ENCODE measurements around the gene FXN.
"Not testable (repeated sequence)": the region's sequence is repeated elsewhere in the genome, so short reads cannot be mapped to it uniquely, and the experiment has no call there.

FXN gene

DNA sequence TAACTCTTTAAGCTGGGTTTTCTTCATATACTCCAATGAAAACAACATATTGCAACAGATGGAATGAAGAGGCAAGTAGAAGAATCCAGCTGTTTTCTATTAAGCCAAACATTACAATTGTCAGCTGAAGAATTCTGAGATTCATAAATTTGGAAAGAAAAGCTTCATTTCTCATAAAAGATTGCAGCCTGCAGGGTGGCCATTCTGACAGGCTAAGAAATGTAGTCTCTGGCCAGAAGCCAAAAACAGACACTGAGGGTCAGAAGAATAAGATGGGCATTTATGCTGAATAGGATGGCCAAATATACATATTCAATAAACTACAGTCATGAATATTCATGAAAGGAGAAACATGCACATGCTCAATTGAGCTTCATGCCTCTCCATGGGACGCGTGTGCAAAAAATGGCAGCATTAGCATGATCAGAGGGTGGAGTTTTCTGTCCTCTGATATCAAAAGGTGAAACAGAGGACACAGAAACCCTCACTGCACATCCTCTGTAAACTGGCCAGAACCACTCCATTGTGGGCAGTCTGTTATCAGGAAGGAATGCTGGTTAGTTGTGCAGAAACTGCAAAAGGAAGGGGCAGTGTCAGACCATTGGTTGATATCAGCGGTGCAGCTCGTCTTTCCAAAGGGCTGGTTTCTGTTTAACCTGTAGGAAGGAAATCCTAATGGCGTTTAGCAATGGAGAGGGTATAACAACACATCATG lies 50.2 kb downstream of the FXN start:
- no peaks in the 10 kb centered on the region for H3K27me3 ChIP-seq (ENCODE audit: control insufficient read depth in 1 of 2, insufficient read depth in 2 of 2, low read length in 2 of 2)
- no peak overlapping the region for H3K27ac ChIP-seq (ENCODE audit: low read length)
- no peak overlapping the region for H3K4me3 ChIP-seq (ENCODE audit: low read length in 2 of 2)
- no peaks in the 10 kb centered on the region for H3K9me3 ChIP-seq (ENCODE audit: control insufficient read depth in 2 of 2, low read length in 2 of 2)
- H3K4me1 ChIP-seq (ENCODE audit: control insufficient read depth, insufficient read depth, low read length) = no peaks in the 10 kb centered on the region
- H3K9ac ChIP-seq (ENCODE audit: low read length in 2 of 2) = no peak overlapping the region
- H3K36me3 ChIP-seq (ENCODE audit: control insufficient read depth in 2 of 2, insufficient read depth in 2 of 2, low read length in 2 of 2) = no peaks in the 10 kb centered on the region

DNA sequence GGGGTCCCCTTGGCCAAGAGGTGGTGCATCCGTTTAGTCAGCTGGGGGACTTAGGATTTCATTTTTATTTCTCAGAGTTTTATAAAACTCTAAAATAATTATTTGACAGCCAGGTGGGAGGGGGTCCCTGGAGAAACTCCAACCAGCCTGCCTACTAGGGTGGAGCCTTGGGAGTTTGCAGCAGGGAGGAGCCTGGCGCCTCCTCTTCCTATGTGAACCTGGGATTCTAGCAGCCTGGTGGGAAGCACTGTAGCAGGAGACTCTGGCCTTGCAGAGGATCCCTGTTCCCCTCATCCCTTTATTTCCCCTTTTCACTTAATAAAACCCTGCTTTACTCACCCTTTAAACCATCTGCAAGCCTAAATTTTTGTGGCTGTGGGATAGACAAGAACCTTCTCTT lies 50.8 kb downstream of the FXN start:
- no peak overlapping the region for H3K27ac ChIP-seq (ENCODE audit: low read length)
- H3K4me3 ChIP-seq (ENCODE audit: low read length in 2 of 2) = no peak overlapping the region
- no peaks in the 10 kb centered on the region for H3K9me3 ChIP-seq (ENCODE audit: control insufficient read depth in 2 of 2, low read length in 2 of 2)
- H3K27me3 ChIP-seq (ENCODE audit: control insufficient read depth in 1 of 2, insufficient read depth in 2 of 2, low read length in 2 of 2) = no peaks in the 10 kb centered on the region
- no peak overlapping the region for H3K9ac ChIP-seq (ENCODE audit: low read length in 2 of 2)
- H3K36me3 ChIP-seq (ENCODE audit: control insufficient read depth in 2 of 2, insufficient read depth in 2 of 2, low read length in 2 of 2) = no peaks in the 10 kb centered on the region
- H3K4me1 ChIP-seq (ENCODE audit: control insufficient read depth, insufficient read depth, low read length) = no peaks in the 10 kb centered on the region

DNA sequence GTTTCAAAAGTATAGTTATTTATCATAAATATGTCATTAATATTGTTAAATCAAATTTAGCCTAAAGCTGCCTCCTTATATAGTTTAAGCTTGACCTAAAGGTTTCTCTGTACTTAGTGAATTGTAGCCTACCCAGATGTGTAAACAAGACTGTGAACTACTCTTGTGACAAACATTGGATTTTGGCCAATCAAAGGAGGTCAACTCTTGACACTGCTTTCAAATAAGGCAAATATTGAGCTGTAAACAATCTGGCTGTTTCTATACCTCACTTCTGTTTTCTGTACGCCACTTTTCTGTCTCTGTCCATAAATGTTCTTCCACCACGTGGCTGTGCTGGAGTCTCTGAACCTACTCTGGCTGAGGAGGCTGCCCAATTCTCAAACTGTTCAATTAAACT lies 51.2 kb downstream of the FXN start:
- Histone ChIP-seq H3K4me3 (ENCODE audit: low read length in 2 of 2) (no peak overlapping the region), H3K27me3 (ENCODE audit: control insufficient read depth in 1 of 2, insufficient read depth in 2 of 2, low read length in 2 of 2) (no peaks in the 10 kb centered on the region), H3K4me1 (ENCODE audit: control insufficient read depth, insufficient read depth, low read length) (no peaks in the 10 kb centered on the region), H3K9me3 (ENCODE audit: control insufficient read depth in 2 of 2, low read length in 2 of 2) (no peaks in the 10 kb centered on the region), H3K27ac (ENCODE audit: low read length) (no peak overlapping the region), H3K9ac (ENCODE audit: low read length in 2 of 2) (no peak overlapping the region), H3K36me3 (ENCODE audit: control insufficient read depth in 2 of 2, insufficient read depth in 2 of 2, low read length in 2 of 2) (no peaks in the 10 kb centered on the region)

GRCh38 chr9:69089082-69089481 lies 53.5 kb downstream of the FXN start:
- Histone ChIP-seq H3K9me3 (ENCODE audit: control insufficient read depth in 2 of 2, low read length in 2 of 2) (no peaks in the 10 kb centered on the region), H3K4me3 (ENCODE audit: low read length in 2 of 2) (no peak overlapping the region), H3K36me3 (ENCODE audit: control insufficient read depth in 2 of 2, insufficient read depth in 2 of 2, low read length in 2 of 2) (no peaks in the 10 kb centered on the region), H3K9ac (ENCODE audit: low read length in 2 of 2) (no peak overlapping the region), H3K4me1 (ENCODE audit: control insufficient read depth, insufficient read depth, low read length) (no peaks in the 10 kb centered on the region), H3K27ac (ENCODE audit: low read length) (no peak overlapping the region), H3K27me3 (ENCODE audit: control insufficient read depth in 1 of 2, insufficient read depth in 2 of 2, low read length in 2 of 2) (no peaks in the 10 kb centered on the region)

DNA sequence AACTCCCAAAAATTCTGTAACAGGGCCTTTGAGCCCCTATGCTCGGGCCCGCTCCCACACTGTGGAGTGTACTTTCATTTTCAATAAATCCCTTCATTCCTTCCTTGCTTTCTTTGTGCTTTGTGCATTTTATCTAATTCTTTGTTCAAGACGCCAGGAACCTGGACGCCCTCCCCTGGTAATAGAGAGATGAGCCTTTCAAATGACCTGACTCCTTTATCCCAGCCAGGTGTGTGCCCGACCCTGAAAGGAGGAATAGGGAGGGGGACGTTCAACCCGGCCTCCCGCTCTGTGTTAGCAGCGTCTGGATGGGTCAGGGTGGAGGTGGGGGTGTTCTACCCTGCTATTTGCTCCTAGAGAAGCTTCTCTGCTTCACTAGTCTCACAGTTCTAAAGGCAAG lies 53.9 kb downstream of the FXN start:
- H3K27me3 ChIP-seq (ENCODE audit: control insufficient read depth in 1 of 2, insufficient read depth in 2 of 2, low read length in 2 of 2) = no peaks in the 10 kb centered on the region

GRCh38 chr9:69090140-69090750 lies 54.7 kb downstream of the FXN start:
- H3K36me3 ChIP-seq (ENCODE audit: control insufficient read depth in 2 of 2, insufficient read depth in 2 of 2, low read length in 2 of 2) = no peaks in the 10 kb centered on the region
- H3K9me3 ChIP-seq (ENCODE audit: control insufficient read depth in 2 of 2, low read length in 2 of 2) = no peaks in the 10 kb centered on the region
- H3K27ac ChIP-seq (ENCODE audit: low read length) = no peak overlapping the region
- H3K4me1 ChIP-seq (ENCODE audit: control insufficient read depth, insufficient read depth, low read length) = no peaks in the 10 kb centered on the region
- no peak overlapping the region for H3K4me3 ChIP-seq (ENCODE audit: low read length in 2 of 2)
- no peaks in the 10 kb centered on the region for H3K27me3 ChIP-seq (ENCODE audit: control insufficient read depth in 1 of 2, insufficient read depth in 2 of 2, low read length in 2 of 2)
- no peak overlapping the region for H3K9ac ChIP-seq (ENCODE audit: low read length in 2 of 2)

More for the DNA sequence above, 53.9 kb downstream of the FXN start:
- no peak overlapping the region for H3K4me3 ChIP-seq (ENCODE audit: low read length in 2 of 2)
- no peaks in the 10 kb centered on the region for H3K4me1 ChIP-seq (ENCODE audit: control insufficient read depth, insufficient read depth, low read length)
- H3K27ac ChIP-seq (ENCODE audit: low read length) = no peak overlapping the region
- H3K9ac ChIP-seq (ENCODE audit: low read length in 2 of 2) = no peak overlapping the region
- H3K9me3 ChIP-seq (ENCODE audit: control insufficient read depth in 2 of 2, low read length in 2 of 2) = no peaks in the 10 kb centered on the region
- H3K36me3 ChIP-seq (ENCODE audit: control insufficient read depth in 2 of 2, insufficient read depth in 2 of 2, low read length in 2 of 2) = no peaks in the 10 kb centered on the region

DNA sequence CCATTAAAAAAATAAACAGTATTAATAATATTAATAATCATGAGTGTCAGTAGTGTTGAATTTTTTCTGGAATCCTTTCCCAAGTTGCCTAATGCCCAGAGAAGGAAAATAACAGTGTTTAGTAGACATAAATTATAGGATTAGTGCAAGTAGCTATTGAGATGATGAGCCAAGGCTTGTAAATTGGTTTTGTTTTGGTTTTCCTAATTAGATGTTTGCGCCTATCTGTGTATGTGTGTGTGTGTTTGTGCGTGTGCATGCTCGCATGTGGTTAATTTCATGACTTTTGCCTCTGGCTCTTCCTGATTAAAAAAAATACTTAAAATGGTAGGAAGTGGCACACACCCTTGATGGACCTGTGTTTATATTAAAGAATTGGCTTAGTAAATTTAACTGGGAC lies 55.4 kb downstream of the FXN start:
- H3K27me3 ChIP-seq (ENCODE audit: control insufficient read depth in 1 of 2, insufficient read depth in 2 of 2, low read length in 2 of 2) = no peaks in the 10 kb centered on the region
- H3K4me1 ChIP-seq (ENCODE audit: control insufficient read depth, insufficient read depth, low read length) = no peaks in the 10 kb centered on the region
- no peak overlapping the region for H3K4me3 ChIP-seq (ENCODE audit: low read length in 2 of 2)
- H3K9me3 ChIP-seq (ENCODE audit: control insufficient read depth in 2 of 2, low read length in 2 of 2) = no peaks in the 10 kb centered on the region
- no peak overlapping the region for H3K9ac ChIP-seq (ENCODE audit: low read length in 2 of 2)
- no peak overlapping the region for H3K27ac ChIP-seq (ENCODE audit: low read length)
- no peaks in the 10 kb centered on the region for H3K36me3 ChIP-seq (ENCODE audit: control insufficient read depth in 2 of 2, insufficient read depth in 2 of 2, low read length in 2 of 2)

DNA sequence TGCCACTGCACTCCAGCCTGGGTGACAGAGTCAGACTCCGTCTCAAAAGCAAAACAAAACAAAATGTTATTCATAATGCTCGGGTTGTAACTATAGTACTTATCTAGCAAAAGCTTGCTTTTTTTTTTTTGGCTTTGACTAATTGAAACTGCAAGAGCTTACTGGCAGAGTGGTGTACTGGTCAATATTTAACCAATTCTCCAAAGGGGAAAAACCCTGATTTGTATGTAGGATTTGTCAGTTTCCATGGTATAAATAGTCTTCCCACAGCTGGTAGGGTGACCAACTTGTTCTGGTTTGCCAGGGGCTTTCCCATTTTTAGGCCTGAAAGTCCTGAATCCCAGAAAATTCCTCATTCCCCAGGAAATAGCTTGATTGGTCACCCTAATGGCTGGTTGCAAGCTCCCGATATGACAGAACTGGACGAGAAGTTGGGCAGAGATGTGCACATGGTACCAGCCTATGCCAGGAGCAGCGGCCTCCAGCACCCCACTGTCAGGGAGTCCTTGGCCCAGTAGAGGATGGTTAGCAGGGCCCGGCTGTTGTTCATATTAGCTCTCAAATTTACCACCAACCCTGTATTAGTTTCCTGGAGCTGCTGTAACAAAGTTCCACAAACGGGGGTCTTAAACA lies 58.0 kb downstream of the FXN start:
- no peaks in the 10 kb centered on the region for H3K36me3 ChIP-seq (ENCODE audit: control insufficient read depth in 2 of 2, insufficient read depth in 2 of 2, low read length in 2 of 2)
- no peaks in the 10 kb centered on the region for H3K9me3 ChIP-seq (ENCODE audit: control insufficient read depth in 2 of 2, low read length in 2 of 2)
- no peaks in the 10 kb centered on the region for H3K4me1 ChIP-seq (ENCODE audit: control insufficient read depth, insufficient read depth, low read length)
- no peaks in the 10 kb centered on the region for H3K27me3 ChIP-seq (ENCODE audit: control insufficient read depth in 1 of 2, insufficient read depth in 2 of 2, low read length in 2 of 2)
- no peak overlapping the region for H3K4me3 ChIP-seq (ENCODE audit: low read length in 2 of 2)
- no peak overlapping the region for H3K9ac ChIP-seq (ENCODE audit: low read length in 2 of 2)
- no peak overlapping the region for H3K27ac ChIP-seq (ENCODE audit: low read length)

GRCh38 chr9:69094361-69095135 lies 59.0 kb downstream of the FXN start:
- not testable (repeated sequence) for H3K36me3 ChIP-seq (ENCODE audit: control insufficient read depth in 2 of 2, insufficient read depth in 2 of 2, low read length in 2 of 2); H3K4me1 ChIP-seq (ENCODE audit: control insufficient read depth, insufficient read depth, low read length); H3K9me3 ChIP-seq (ENCODE audit: control insufficient read depth in 2 of 2, low read length in 2 of 2); H3K4me3 ChIP-seq (ENCODE audit: low read length in 2 of 2); H3K27me3 ChIP-seq (ENCODE audit: control insufficient read depth in 1 of 2, insufficient read depth in 2 of 2, low read length in 2 of 2); H3K9ac ChIP-seq (ENCODE audit: low read length in 2 of 2); H3K27ac ChIP-seq (ENCODE audit: low read length)

- H3K4me3 ChIP-seq (ENCODE audit: low read length in 2 of 2) = no peak overlapping the region
- no peaks in the 10 kb centered on the region for H3K27me3 ChIP-seq (ENCODE audit: control insufficient read depth in 1 of 2, insufficient read depth in 2 of 2, low read length in 2 of 2)
- H3K27ac ChIP-seq (ENCODE audit: low read length) = no peak overlapping the region
- no peaks in the 10 kb centered on the region for H3K36me3 ChIP-seq (ENCODE audit: control insufficient read depth in 2 of 2, insufficient read depth in 2 of 2, low read length in 2 of 2)
- H3K9ac ChIP-seq (ENCODE audit: low read length in 2 of 2) = no peak overlapping the region
- no peaks in the 10 kb centered on the region for H3K4me1 ChIP-seq (ENCODE audit: control insufficient read depth, insufficient read depth, low read length)
- no peaks in the 10 kb centered on the region for H3K9me3 ChIP-seq (ENCODE audit: control insufficient read depth in 2 of 2, low read length in 2 of 2)
Observed at GRCh38 chr9:69097064-69097463, 61.5 kb downstream of the FXN start.

Measured in stomach smooth muscle (tissue), 2 donors.